ENCODE results near the gene RIBC2. TPM values are rescaled to one million over a fixed set of nuclear protein-coding genes. Genes with fewer than 3 reads are reported as not detected.

Gene RIBC2
- total RNA-seq, 4 donors from 2014 or later, result not detected

DNA sequence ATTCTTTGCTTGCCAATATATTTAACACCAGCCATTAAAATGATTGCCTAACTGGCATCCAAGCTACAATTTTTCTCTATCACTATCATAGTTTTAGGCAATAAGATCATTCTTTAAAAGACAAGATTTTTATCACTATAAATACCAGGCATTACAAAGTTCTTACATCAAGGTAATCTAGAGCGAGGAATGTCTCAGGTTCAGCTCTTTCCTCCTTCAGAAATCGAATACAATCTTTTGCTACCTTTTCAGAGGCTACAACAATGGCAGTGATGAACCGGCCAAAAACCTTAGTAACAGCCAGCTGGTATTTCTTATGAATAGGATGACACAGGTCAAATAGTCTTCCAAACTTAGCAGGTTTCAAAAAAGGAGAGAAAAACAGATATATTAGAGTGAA is 23.9 kb upstream of the RIBC2 start:
- H3K36me3 ChIP-seq, result no peaks in the 10 kb centered on the region
- no peak overlapping the region for H3K4me3 ChIP-seq
- in situ Hi-C loops (cut with MboI; ENCODE audit: low pct_ligation_motif_present in 1 of 4, low pct_unique_long_range_greater_than_20kb in 1 of 4, low sequenced_read_pairs in 3 of 4), result no loop called here
- H3K4me1 ChIP-seq, result no peaks in the 10 kb centered on the region
- intact Hi-C loops (cut with DNase I; ENCODE audit: low total_unique reads), result no loop called here
- peaks cover 14% of the 10 kb centered on the region for H3K27me3 ChIP-seq
- no peak overlapping the region for H3K27ac ChIP-seq
- no peaks in the 10 kb centered on the region for H3K9me3 ChIP-seq
- 81 to 85% methylated on average over 3 of the region's 3 CpGs for WGBS, 2 donors (ENCODE audit: low coverage in 1 of 2)
- TF ChIP-seq CTCF (IDR thresholded peaks at IDR 0.05) (no peak), POLR2AphosphoS5 (IDR thresholded peaks at IDR 0.05) (no peak), POLR2A (IDR thresholded peaks at IDR 0.05) (no peak), EP300 (IDR thresholded peaks at IDR 0.05; ENCODE audit: low read depth) (no peak)
- DNase-seq, result no peak

GRCh38 chr22:45397806-45398205 is 15.7 kb upstream of the RIBC2 start:
- no peak for DNase-seq
- Histone ChIP-seq H3K9me3 (no peaks in the 10 kb centered on the region), H3K27ac (no peak overlapping the region), H3K4me1 (no peaks in the 10 kb centered on the region), H3K4me3 (no peak overlapping the region), H3K27me3 (no peaks in the 10 kb centered on the region), H3K36me3 (no peaks in the 10 kb centered on the region)
- intact Hi-C loops (cut with DNase I; ENCODE audit: low total_unique reads) (no loop called here), in situ Hi-C loops (cut with MboI; ENCODE audit: low pct_ligation_motif_present in 1 of 4, low pct_unique_long_range_greater_than_20kb in 1 of 4, low sequenced_read_pairs in 3 of 4) (no loop called here)
- no peak for TF ChIP-seq EP300 (IDR thresholded peaks at IDR 0.05; ENCODE audit: low read depth)
- TF ChIP-seq POLR2AphosphoS5 (IDR thresholded peaks at IDR 0.05), result no peak
- no peak for TF ChIP-seq POLR2A (IDR thresholded peaks at IDR 0.05)
- TF ChIP-seq CTCF (IDR thresholded peaks at IDR 0.05), result peak in 1 of 5 experiments; percentile 22
- 60 to 80% methylated on average over 1 to 5 of the region's 5 CpGs for WGBS, 2 donors (ENCODE audit: low coverage in 1 of 2)

GRCh38 chr22:45398214-45398613 is 15.3 kb upstream of the RIBC2 start:
- intact Hi-C loops (cut with DNase I; ENCODE audit: low total_unique reads) (no loop called here), in situ Hi-C loops (cut with MboI; ENCODE audit: low pct_ligation_motif_present in 1 of 4, low pct_unique_long_range_greater_than_20kb in 1 of 4, low sequenced_read_pairs in 3 of 4) (no loop called here)
- DNase-seq, result no peak
- Histone ChIP-seq H3K9me3 (no peaks in the 10 kb centered on the region), H3K4me3 (no peak overlapping the region), H3K4me1 (no peaks in the 10 kb centered on the region), H3K27me3 (no peaks in the 10 kb centered on the region), H3K36me3 (no peaks in the 10 kb centered on the region), H3K27ac (no peak overlapping the region)
- no peak for TF ChIP-seq EP300 (IDR thresholded peaks at IDR 0.05; ENCODE audit: low read depth)
- no peak for TF ChIP-seq CTCF (IDR thresholded peaks at IDR 0.05)
- TF ChIP-seq POLR2A (IDR thresholded peaks at IDR 0.05), result no peak
- TF ChIP-seq POLR2AphosphoS5 (IDR thresholded peaks at IDR 0.05), result no peak
- WGBS, 2 donors (ENCODE audit: low coverage in 1 of 2), result 87% methylated on average over 13 of the region's 13 CpGs; no CpG with 5 or more reads in 1 of the 2 donors

DNA sequence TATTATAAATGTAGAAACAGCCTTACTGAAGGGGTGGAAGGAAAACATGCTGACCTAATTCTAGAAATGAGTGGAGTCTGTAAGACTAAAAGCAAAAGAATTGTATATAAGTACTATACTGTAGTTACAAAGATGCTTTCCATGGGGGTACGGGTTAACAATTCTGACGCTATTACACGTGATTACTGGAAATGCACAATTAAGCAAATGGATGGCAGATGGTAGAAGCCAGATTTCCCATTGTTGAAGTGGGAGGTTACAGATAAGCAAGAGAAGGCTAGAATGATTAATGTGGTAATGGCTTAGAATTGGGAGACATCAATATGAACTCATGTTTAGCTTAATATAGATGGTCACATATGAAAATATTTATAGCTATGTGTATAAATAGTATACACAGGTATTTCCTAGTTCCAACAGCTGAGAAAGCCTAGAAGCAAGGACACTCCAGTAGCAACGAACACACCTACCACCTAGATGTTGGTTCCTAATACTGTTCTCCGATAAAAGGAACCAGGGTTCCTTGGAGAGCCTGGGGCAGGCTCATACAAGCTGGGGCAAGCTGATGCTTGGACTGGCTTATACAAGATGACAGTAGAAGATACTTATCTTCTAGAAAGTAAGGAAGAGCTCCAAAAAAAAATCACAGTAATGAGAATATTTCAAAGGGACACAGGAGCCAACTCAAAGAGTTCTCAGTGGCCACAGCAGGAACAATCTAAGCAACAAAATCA is 13.6 kb upstream of the RIBC2 start:
- no peaks in the 10 kb centered on the region for H3K27me3 ChIP-seq
- no peaks in the 10 kb centered on the region for H3K36me3 ChIP-seq
- no peaks in the 10 kb centered on the region for H3K4me1 ChIP-seq
- DNase-seq, result no peak
- no peak for TF ChIP-seq EP300 (IDR thresholded peaks at IDR 0.05; ENCODE audit: low read depth)
- TF ChIP-seq POLR2AphosphoS5 (IDR thresholded peaks at IDR 0.05), result no peak
- no peak for TF ChIP-seq POLR2A (IDR thresholded peaks at IDR 0.05)
- no peaks in the 10 kb centered on the region for H3K9me3 ChIP-seq
- no peak overlapping the region for H3K27ac ChIP-seq
- intact Hi-C loops (cut with DNase I; ENCODE audit: low total_unique reads) (no loop called here), in situ Hi-C loops (cut with MboI; ENCODE audit: low pct_ligation_motif_present in 1 of 4, low pct_unique_long_range_greater_than_20kb in 1 of 4, low sequenced_read_pairs in 3 of 4) (no loop called here)
- H3K4me3 ChIP-seq, result no peak overlapping the region
- 83 to 95% methylated on average over 5 of the region's 5 CpGs for WGBS, 2 donors (ENCODE audit: low coverage in 1 of 2)
